ENCODE results near the gene CCDC39. TPM values are rescaled to one million over a fixed set of nuclear protein-coding genes. Genes with fewer than 3 reads are reported as not detected.
A peak's percentile ranks its signal among the peaks of the same experiment; 100 is the strongest.

The CCDC39 gene
- total and polyA plus RNA-seq, 2 of the 13 experiments (the other 11 are each of a cell fraction or from before 2014, with no cell fraction given), result not detected

GRCh38 chr3:180601688-180602666, 77.3 kb downstream of the CCDC39 start, which contains the start of gene TTC14 (continued):
- peak; percentile 32; the same call in 1 of the 2 replicates for TF ChIP-seq PRDM10 (CRISPR knock-in tag; IDR thresholded peaks at IDR 0.05; ENCODE audit: low read depth)
- no peak for TF ChIP-seq ZNF740 (CRISPR knock-in tag; IDR thresholded peaks at IDR 0.05)
- peak; percentile 67; the same call in 1 of the 2 replicates for TF ChIP-seq ZNF768 (CRISPR knock-in tag; IDR thresholded peaks at IDR 0.05)
- TF ChIP-seq MAFK (conservative IDR thresholded peaks at IDR 0.05 in 1 of 2, IDR thresholded peaks at IDR 0.05 in 1 of 2; ENCODE audit: low read length in 2 of 2), result no peak
- TF ChIP-seq ZNF691 (CRISPR knock-in tag; IDR thresholded peaks at IDR 0.05; ENCODE audit: borderline replicate concordance, low read depth), result peak; percentile 63; the same call in 1 of the 2 replicates
- TF ChIP-seq ZNF205 (CRISPR knock-in tag; IDR thresholded peaks at IDR 0.05), result no peak; the same call in 1 of the 2 replicates
- 0 out of 2 replicates have a peak, but pooled peaks have one; percentile 61 for TF ChIP-seq CREB3 (CRISPR knock-in tag; IDR thresholded peaks at IDR 0.05)
- TF ChIP-seq ZNF570 (CRISPR knock-in tag; IDR thresholded peaks at IDR 0.05; ENCODE audit: borderline replicate concordance), result no peak
- TF ChIP-seq MXD4 (CRISPR knock-in tag; IDR thresholded peaks at IDR 0.05), result peak; percentile 72
- no peak; the same call in 1 of the 2 replicates for TF ChIP-seq ZNF563 (CRISPR knock-in tag; IDR thresholded peaks at IDR 0.05)
- TF ChIP-seq ZNF337 (CRISPR knock-in tag; IDR thresholded peaks at IDR 0.05; ENCODE audit: borderline replicate concordance, low read depth), result peak; percentile 66; the same call in 1 of the 2 replicates
- no peak for TF ChIP-seq ZBTB43 (CRISPR knock-in tag; conservative IDR thresholded peaks at IDR 0.05)
- TF ChIP-seq DZIP1 (CRISPR knock-in tag; IDR thresholded peaks at IDR 0.05), result no peak
- TF ChIP-seq NPAS2 (CRISPR knock-in tag; IDR thresholded peaks at IDR 0.05; ENCODE audit: borderline replicate concordance), result no peak
- no peak for TF ChIP-seq PLSCR1 (CRISPR knock-in tag; IDR thresholded peaks at IDR 0.05; ENCODE audit: borderline replicate concordance)

All from HepG2 (cell line).